Large intestine (tissue), 3 donors: Measurements from ENCODE around the gene WDR41. TPM values are rescaled to one million over a fixed set of nuclear protein-coding genes. Genes with fewer than 3 reads are reported as not detected.

Experiments
- DNase-seq, 2 donors: peaks; one replicate each; pipeline versions ENCODE4 v3.0.0 to v3.0.0-alpha.2; 2013
- H3K27ac ChIP-seq: one replicate; pipeline ENCODE4 v1.5.1; 2013; ENCODE audit warnings: low read length
- H3K27me3 ChIP-seq: 2 replicates; pipeline ENCODE4 v1.6.1; 2013; ENCODE audit warnings: low read length; ENCODE audit not compliant: control insufficient read depth, insufficient read depth
- H3K36me3 ChIP-seq: 2 replicates; pipeline ENCODE4 v1.6.1; 2013; ENCODE audit warnings: low read length; ENCODE audit not compliant: control insufficient read depth, insufficient read depth
- H3K4me1 ChIP-seq: one replicate; pipeline ENCODE4 v1.6.1; 2013; ENCODE audit warnings: low read length; ENCODE audit not compliant: control insufficient read depth, insufficient read depth
- H3K4me3 ChIP-seq: one replicate; pipeline ENCODE4 v1.5.1; 2013; ENCODE audit warnings: low read length
- H3K9me3 ChIP-seq: one replicate; pipeline ENCODE4 v1.6.1; 2013; ENCODE audit warnings: mild to moderate bottlenecking, low read depth, low read length, moderate library complexity; ENCODE audit not compliant: control insufficient read depth
- WGBS: methylation state at CpG from one replicate; pipeline ENCODE4 v1.1.5; 2013; ENCODE audit warnings: low lambda C conversion rate; ENCODE audit not compliant: insufficient coverage; 5-methylcytosine and 5-hydroxymethylcytosine counted together
- polyA plus RNA-seq: library from polyadenylated mRNA; unstranded; fragments of 120-200 nt; gene quantifications from one replicate; pipeline ENCODE4 v1.2.1, GENCODE V29; 2013

WDR41 gene
- polyA plus RNA-seq, 1 donor: 32.2 TPM

- WGBS: no CpG with 5 or more reads among the region's 5 CpGs
- Histone ChIP-seq H3K27ac (no peak overlapping the region), H3K36me3 (no peaks in the 10 kb centered on the region), H3K4me3 (no peak overlapping the region), H3K27me3 (no peaks in the 10 kb centered on the region), H3K4me1 (no peaks in the 10 kb centered on the region), H3K9me3 (no peaks in the 10 kb centered on the region)
- DNase-seq: no peak
Observed at GRCh38 chr5:77418162-77418561, 74.0 kb downstream of the WDR41 start.

GRCh38 chr5:77413049-77413448, 79.1 kb downstream of the WDR41 start:
- Histone ChIP-seq H3K27me3 (no peaks in the 10 kb centered on the region), H3K4me1 (no peaks in the 10 kb centered on the region), H3K9me3 (no peaks in the 10 kb centered on the region), H3K4me3 (no peak overlapping the region), H3K27ac (no peak overlapping the region), H3K36me3 (no peaks in the 10 kb centered on the region)
- WGBS: no CpG with 5 or more reads among the region's 7 CpGs
- DNase-seq: no peak

- no peak overlapping the region for H3K4me3 ChIP-seq
- H3K27ac ChIP-seq: no peak overlapping the region
- DNase-seq: no peak
- 94% methylated on average over 2 of the region's 10 CpGs for WGBS
- no peaks in the 10 kb centered on the region for H3K36me3 ChIP-seq
- H3K9me3 ChIP-seq: no peaks in the 10 kb centered on the region
- no peaks in the 10 kb centered on the region for H3K4me1 ChIP-seq
- H3K27me3 ChIP-seq: no peaks in the 10 kb centered on the region
Observed at GRCh38 chr5:77409870-77410621, 82.1 kb downstream of the WDR41 start.

GRCh38 chr5:77407152-77407551, 85.0 kb downstream of the WDR41 start:
- WGBS: no CpG with 5 or more reads among the region's 10 CpGs
- H3K27ac ChIP-seq: no peak overlapping the region

GRCh38 chr5:77402796-77403195, 89.3 kb downstream of the WDR41 start:
- H3K9me3 ChIP-seq: no peaks in the 10 kb centered on the region
- no peak overlapping the region for H3K27ac ChIP-seq
- H3K36me3 ChIP-seq: no peaks in the 10 kb centered on the region
- no peaks in the 10 kb centered on the region for H3K27me3 ChIP-seq
- DNase-seq: no peak
- no peaks in the 10 kb centered on the region for H3K4me1 ChIP-seq
- no peak overlapping the region for H3K4me3 ChIP-seq
- 100% methylated on average over 1 of the region's 6 CpGs for WGBS

More at GRCh38 chr5:77407152-77407551, 85.0 kb downstream of the WDR41 start:
- DNase-seq: no peak
- H3K4me1 ChIP-seq: no peaks in the 10 kb centered on the region
- H3K27me3 ChIP-seq: no peaks in the 10 kb centered on the region
- no peaks in the 10 kb centered on the region for H3K9me3 ChIP-seq
- no peak overlapping the region for H3K4me3 ChIP-seq
- H3K36me3 ChIP-seq: no peaks in the 10 kb centered on the region

- no peaks in the 10 kb centered on the region for H3K4me1 ChIP-seq
- no peak for DNase-seq
- WGBS: no CpG with 5 or more reads among the region's 1 CpG
- H3K36me3 ChIP-seq: no peaks in the 10 kb centered on the region
- H3K9me3 ChIP-seq: no peaks in the 10 kb centered on the region
- H3K27me3 ChIP-seq: no peaks in the 10 kb centered on the region
- H3K4me3 ChIP-seq: no peak overlapping the region
- H3K27ac ChIP-seq: no peak overlapping the region
Observed at GRCh38 chr5:77400645-77401044, 91.5 kb downstream of the WDR41 start.

GRCh38 chr5:77398896-77399295, 93.2 kb downstream of the WDR41 start:
- Histone ChIP-seq H3K9me3 (no peaks in the 10 kb centered on the region), H3K27me3 (no peaks in the 10 kb centered on the region), H3K27ac (no peak overlapping the region), H3K4me3 (no peak overlapping the region), H3K4me1 (no peaks in the 10 kb centered on the region), H3K36me3 (no peaks in the 10 kb centered on the region)
- no peak for DNase-seq
- WGBS: no CpG with 5 or more reads among the region's 8 CpGs

GRCh38 chr5:77398458-77398857, 93.7 kb downstream of the WDR41 start:
- H3K4me3 ChIP-seq: no peak overlapping the region
- H3K27ac ChIP-seq: no peak overlapping the region
- H3K4me1 ChIP-seq: no peaks in the 10 kb centered on the region
- no peaks in the 10 kb centered on the region for H3K9me3 ChIP-seq
- H3K27me3 ChIP-seq: no peaks in the 10 kb centered on the region
- no CpG with 5 or more reads among the region's 13 CpGs for WGBS
- no peaks in the 10 kb centered on the region for H3K36me3 ChIP-seq
- DNase-seq: no peak

- Histone ChIP-seq H3K36me3 (no peaks in the 10 kb centered on the region), H3K27me3 (no peaks in the 10 kb centered on the region), H3K9me3 (no peaks in the 10 kb centered on the region), H3K4me1 (no peaks in the 10 kb centered on the region), H3K4me3 (no peak overlapping the region), H3K27ac (no peak overlapping the region)
- no CpG with 5 or more reads among the region's 5 CpGs for WGBS
- peak in 1 of 2 donors; percentile 60 for DNase-seq
Observed at GRCh38 chr5:77397686-77398292, 94.3 kb downstream of the WDR41 start.

GRCh38 chr5:77396017-77396416, 96.1 kb downstream of the WDR41 start:
- Histone ChIP-seq H3K27me3 (no peaks in the 10 kb centered on the region), H3K4me3 (no peak overlapping the region), H3K9me3 (no peaks in the 10 kb centered on the region), H3K36me3 (no peaks in the 10 kb centered on the region), H3K4me1 (no peaks in the 10 kb centered on the region), H3K27ac (no peak overlapping the region)
- no CpG with 5 or more reads among the region's 1 CpG for WGBS
- no peak for DNase-seq
